CD4-positive, CD25-positive, alpha-beta regulatory T cell (primary cell): ENCODE results near the gene TBC1D20. TPM values are rescaled to one million over a fixed set of nuclear protein-coding genes. Genes with fewer than 3 reads are reported as not detected.
A peak's percentile ranks its signal among the peaks of the same experiment; 100 is the strongest.
"Not testable (repeated sequence)": the region's sequence is repeated elsewhere in the genome, so short reads cannot be mapped to it uniquely, and the experiment has no call there.

Experiments used
- ATAC-seq, 2 donors: fragments of 150-1000 bp; cut with Tn5 transposase; one replicate each; pipeline ENCODE4 v1.10.0; 2021; ENCODE audit warnings: low read depth in 2 of 2, moderate number of reproducible peaks in 2 of 2, moderate library complexity in 1 of 2
- DNase-seq, 3 donors: peaks; one replicate each; pipeline versions ENCODE4 v3.0.0 to v3.0.0-alpha.2; 2012 to 2022; ENCODE audit warnings: mixed read lengths in 1 of 3
- H3K27ac ChIP-seq: one replicate; pipeline ENCODE4 v1.7.0; 2013; ENCODE audit warnings: mild to moderate bottlenecking, low read length; ENCODE audit not compliant: insufficient read depth, poor library complexity, severe bottlenecking
- H3K27me3 ChIP-seq: one replicate; pipeline ENCODE4 v1.7.0; 2013; ENCODE audit warnings: low read length; ENCODE audit not compliant: control insufficient read depth, insufficient read depth
- H3K36me3 ChIP-seq: one replicate; pipeline ENCODE4 v1.7.0; 2013; ENCODE audit warnings: mild to moderate bottlenecking, low read length, moderate library complexity; ENCODE audit not compliant: control insufficient read depth, insufficient read depth
- H3K4me1 ChIP-seq: 2 replicates; pipeline ENCODE4 v1.7.0; 2013; ENCODE audit warnings: mild to moderate bottlenecking, low read length; ENCODE audit not compliant: insufficient read depth, control insufficient read depth, poor library complexity, severe bottlenecking
- H3K4me3 ChIP-seq: one replicate; pipeline ENCODE4 v1.7.0; 2013; ENCODE audit warnings: low read depth, mild to moderate bottlenecking, low read length, moderate library complexity
- H3K9me3 ChIP-seq, 2 experiments: 1 replicate in 1 of 2; 2 replicates in 1 of 2; pipeline ENCODE4 v1.7.0; 2013; ENCODE audit warnings: low read length in 2 of 2, mild to moderate bottlenecking in 1 of 2, moderate library complexity in 1 of 2; ENCODE audit not compliant: control insufficient read depth in 2 of 2
- H3K27ac Mint-ChIP-seq, 3 donors: one replicate each; pipeline ENCODE4 v1.8.0; 2020 to 2022; ENCODE audit warnings: mild to moderate bottlenecking in 3 of 3, mixed read lengths in 3 of 3, moderate library complexity in 2 of 3
- H3K27me3 Mint-ChIP-seq: one replicate; pipeline ENCODE4 v1.8.0; 2022; ENCODE audit warnings: mild to moderate bottlenecking, mixed read lengths
- H3K36me3 Mint-ChIP-seq: one replicate; pipeline ENCODE4 v1.8.0; 2020; ENCODE audit warnings: mixed read lengths
- H3K4me1 Mint-ChIP-seq, 4 donors: one replicate each; pipeline ENCODE4 v1.8.0; 2020 to 2022; ENCODE audit warnings: mixed read lengths in 4 of 4, mild to moderate bottlenecking in 1 of 4
- H3K4me3 Mint-ChIP-seq, 4 donors: one replicate each; pipeline ENCODE4 v1.8.0; 2020 to 2022; ENCODE audit warnings: mild to moderate bottlenecking in 4 of 4, mixed read lengths in 4 of 4, moderate library complexity in 3 of 4
- H3K9me3 Mint-ChIP-seq, 7 donors: one replicate each; pipeline ENCODE4 v1.8.0; 2020 to 2022; ENCODE audit warnings: mixed read lengths in 7 of 7, mild to moderate bottlenecking in 3 of 7, moderate library complexity in 2 of 7
- polyA plus RNA-seq, 4 donors: library from polyadenylated mRNA; unstranded; fragments of 300-500 nt; fragmentation: Illumina TruSeq; gene quantifications; one replicate each; pipeline ENCODE4 v1.2.3, GENCODE V29; 2021
- total RNA-seq: library from RNA; stranded (reverse); gene quantifications from one replicate; pipeline ENCODE4 v1.2.3, GENCODE V29; 2022

TBC1D20 gene
- total and polyA plus RNA-seq, 5 donors from 2014 or later, result 16.4 to 30.2 (median 18.9) TPM

DNA sequence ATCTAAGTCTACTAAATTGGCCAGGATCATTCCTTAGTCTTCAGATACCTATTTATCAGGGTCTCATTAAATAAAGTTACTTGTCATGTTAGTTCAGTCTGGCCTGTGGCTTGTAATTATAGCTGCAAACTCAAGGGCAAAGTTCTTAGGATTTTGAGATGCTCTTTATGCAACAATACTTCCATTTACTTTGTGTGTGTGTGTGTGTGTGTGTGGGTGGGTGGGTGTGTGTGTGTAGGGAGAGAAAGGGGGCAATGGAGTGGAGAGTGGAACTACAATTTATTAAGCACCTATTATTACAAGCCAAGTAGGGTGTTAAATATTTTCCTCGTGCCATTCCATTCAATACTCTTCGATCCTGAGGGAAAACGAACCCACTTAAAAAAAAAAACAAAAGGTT lies 17.7 kb upstream of the TBC1D20 start:
- Mint-ChIP-seq H3K27ac (peak overlapping the region in 2 of 3 donors; percentile 21 to 55), H3K9me3 (no peaks in the 10 kb centered on the region), H3K27me3 (no peaks in the 10 kb centered on the region), H3K36me3 (peaks cover 25% of the 10 kb centered on the region), H3K4me3 (no peak overlapping the region), H3K4me1 (peaks cover 6 to 41% (median 27%) of the 10 kb centered on the region in 4 donors)
- DNase-seq, result no peak
- Histone ChIP-seq H3K36me3 (peaks cover 24% of the 10 kb centered on the region), H3K4me3 (no peak overlapping the region), H3K27ac (no peak overlapping the region), H3K27me3 (no peaks in the 10 kb centered on the region), H3K9me3 (no peaks in the 10 kb centered on the region), H3K4me1 (peaks cover 12% of the 10 kb centered on the region)
- ATAC-seq, result no peak

DNA sequence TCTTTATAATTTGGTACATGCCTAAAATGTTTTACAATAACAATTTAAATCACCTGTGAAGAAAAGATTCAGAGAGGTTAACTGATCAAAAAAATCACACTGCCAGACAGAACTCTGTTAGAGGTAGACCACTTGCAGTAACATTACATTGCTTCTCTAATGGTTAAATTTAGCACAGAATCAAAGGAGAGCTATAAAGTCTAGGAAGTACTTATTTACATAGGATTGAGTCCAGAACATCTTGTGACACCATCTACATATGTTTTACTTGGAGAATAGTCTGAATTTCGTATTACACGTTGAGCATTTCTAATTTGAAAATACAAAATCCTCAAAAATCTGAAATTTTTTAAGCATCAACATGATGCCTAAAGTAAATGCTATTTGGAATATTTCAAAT lies 17.2 kb upstream of the TBC1D20 start:
- no peaks in the 10 kb centered on the region for H3K9me3 Mint-ChIP-seq
- H3K27ac Mint-ChIP-seq, result no peak overlapping the region
- H3K4me1 Mint-ChIP-seq, result peaks cover 6 to 41% (median 27%) of the 10 kb centered on the region in 4 donors
- Histone ChIP-seq H3K4me1 (peaks cover 12% of the 10 kb centered on the region), H3K4me3 (no peak overlapping the region), H3K36me3 (peaks cover 24% of the 10 kb centered on the region), H3K27me3 (no peaks in the 10 kb centered on the region), H3K27ac (no peak overlapping the region), H3K9me3 (no peaks in the 10 kb centered on the region)
- ATAC-seq (no peak), DNase-seq (no peak)
- H3K4me3 Mint-ChIP-seq, result no peak overlapping the region
- no peaks in the 10 kb centered on the region for H3K27me3 Mint-ChIP-seq
- H3K36me3 Mint-ChIP-seq, result peaks cover 26% of the 10 kb centered on the region

DNA sequence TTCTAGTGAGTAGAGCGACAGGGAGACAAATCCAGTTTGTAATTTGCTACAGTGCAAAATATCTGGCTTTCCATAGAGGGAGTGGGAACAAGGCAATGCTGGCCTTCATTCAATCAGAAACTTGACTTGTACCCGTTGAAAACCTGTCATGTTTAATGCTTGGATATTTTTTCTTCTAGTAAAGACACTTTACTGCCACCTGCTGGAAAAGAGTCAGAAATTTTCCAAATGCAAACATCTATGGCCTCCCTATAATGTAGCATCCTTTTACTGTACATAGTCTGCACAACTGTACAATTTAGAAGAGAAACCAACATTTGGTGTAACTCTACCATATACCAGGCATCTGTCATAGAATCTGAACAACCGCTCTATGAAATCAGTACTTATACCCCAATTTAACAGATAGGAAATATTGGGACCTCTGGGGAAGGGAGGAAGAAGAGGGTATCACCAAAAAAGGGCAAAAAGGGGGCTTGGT lies 16.7 kb upstream of the TBC1D20 start:
- Histone ChIP-seq H3K9me3 (no peaks in the 10 kb centered on the region), H3K36me3 (peaks cover 22% of the 10 kb centered on the region), H3K4me1 (peaks cover 12% of the 10 kb centered on the region), H3K4me3 (no peak overlapping the region), H3K27me3 (no peaks in the 10 kb centered on the region), H3K27ac (no peak overlapping the region)
- H3K27me3 Mint-ChIP-seq, result no peaks in the 10 kb centered on the region
- peak overlapping the region in 1 of 3 donors; percentile 1 for H3K27ac Mint-ChIP-seq
- H3K9me3 Mint-ChIP-seq, result no peaks in the 10 kb centered on the region
- DNase-seq, result peak; percentile 15 to 86 (median 73)
- H3K4me1 Mint-ChIP-seq, result peaks cover 6 to 41% (median 27%) of the 10 kb centered on the region in 4 donors
- H3K4me3 Mint-ChIP-seq, result no peak overlapping the region
- peaks cover 21% of the 10 kb centered on the region for H3K36me3 Mint-ChIP-seq
- peak; percentile 19 to 47 for ATAC-seq

DNA sequence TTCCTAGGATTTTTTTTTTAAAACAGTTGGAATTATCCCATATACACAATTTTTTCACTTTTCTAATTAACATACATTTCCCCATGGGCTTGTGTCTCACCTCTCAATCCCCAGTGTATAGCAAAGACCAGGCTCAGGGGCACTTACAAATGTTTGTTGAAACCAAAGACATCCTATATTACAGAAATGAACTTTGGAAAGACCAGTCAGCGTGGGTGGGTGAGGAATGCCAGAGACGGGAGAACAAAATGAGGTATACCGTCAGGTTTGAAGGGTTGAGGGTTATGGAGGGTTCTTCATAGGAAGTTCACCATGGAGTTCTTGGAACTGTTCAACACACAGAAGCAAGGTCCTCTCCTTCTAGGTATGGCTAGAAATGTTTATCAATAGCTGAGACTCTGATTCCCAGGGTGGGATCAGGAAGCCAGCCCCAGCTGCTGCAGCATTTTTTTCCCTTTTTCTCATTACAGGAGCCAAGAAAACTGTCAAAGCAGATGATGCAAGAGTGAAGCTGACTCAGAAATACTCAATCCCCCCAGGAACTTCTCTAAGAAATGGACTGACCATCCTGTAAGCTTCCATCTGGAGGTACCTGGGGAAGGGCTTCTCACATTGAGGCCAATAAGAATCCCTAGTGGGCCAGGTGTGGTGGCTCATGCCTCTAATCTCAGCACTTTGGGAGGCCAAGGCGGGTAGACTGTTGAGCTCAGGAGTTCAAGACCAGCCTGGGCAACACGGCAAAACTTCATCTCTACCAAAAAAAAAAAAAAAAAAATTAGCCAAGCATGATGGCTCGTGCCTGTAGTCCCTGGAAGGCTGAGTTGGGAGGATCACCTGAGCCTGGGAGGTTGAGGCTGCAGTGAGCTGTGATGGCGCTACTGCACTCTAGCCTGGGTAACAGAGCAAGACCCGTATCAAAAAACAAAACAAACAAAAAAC lies 15.9 kb upstream of the TBC1D20 start:
- no peaks in the 10 kb centered on the region for H3K27me3 ChIP-seq
- peaks cover 12% of the 10 kb centered on the region for H3K4me1 ChIP-seq
- DNase-seq, result no peak
- H3K4me3 ChIP-seq, result no peak overlapping the region
- H3K36me3 ChIP-seq, result peaks cover 15% of the 10 kb centered on the region
- Mint-ChIP-seq H3K27ac (no peak overlapping the region), H3K4me3 (no peak overlapping the region), H3K27me3 (no peaks in the 10 kb centered on the region), H3K36me3 (peaks cover 18% of the 10 kb centered on the region), H3K9me3 (no peaks in the 10 kb centered on the region), H3K4me1 (peaks cover 6 to 41% (median 28%) of the 10 kb centered on the region in 4 donors)
- no peak for ATAC-seq
- H3K27ac ChIP-seq, result no peak overlapping the region
- H3K9me3 ChIP-seq, result no peaks in the 10 kb centered on the region

DNA sequence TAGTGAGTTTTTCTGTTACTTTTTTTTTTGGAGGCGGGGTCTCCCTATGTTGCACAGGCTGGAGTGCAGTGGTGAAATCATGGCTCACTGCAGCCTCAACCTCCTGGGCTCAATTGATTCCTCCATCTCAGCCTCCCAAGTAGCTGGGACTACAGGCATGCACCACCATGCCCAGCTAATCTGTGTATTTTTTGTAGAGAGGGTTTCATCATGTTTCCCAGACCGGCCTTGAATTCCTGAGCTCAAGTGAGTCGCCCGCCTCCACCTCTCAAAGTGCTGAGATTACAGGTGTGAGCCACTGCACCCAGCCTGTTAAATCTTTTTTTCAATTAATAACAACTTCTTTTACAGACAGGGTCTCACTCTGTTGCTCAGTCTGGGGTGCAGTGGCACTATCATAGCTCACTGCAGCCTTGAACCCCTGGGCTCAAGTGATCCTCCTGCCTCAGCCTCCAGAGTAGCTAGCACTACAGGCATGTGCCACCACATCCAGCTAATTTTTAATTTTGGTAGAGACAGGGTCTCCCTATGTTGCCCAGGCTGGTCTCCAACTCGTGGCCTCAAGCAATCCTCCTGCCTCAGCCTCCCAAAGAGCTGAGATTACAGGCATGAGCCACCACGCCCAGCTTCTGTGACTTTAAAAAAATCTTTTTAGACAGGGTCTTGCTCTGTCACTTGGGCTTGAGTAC lies 14.4 kb upstream of the TBC1D20 start:
- H3K9me3 Mint-ChIP-seq, H3K9me3 ChIP-seq, ATAC-seq, H3K27ac Mint-ChIP-seq, H3K4me3 Mint-ChIP-seq, H3K27me3 Mint-ChIP-seq, DNase-seq, H3K36me3 ChIP-seq, H3K27me3 ChIP-seq, H3K4me3 ChIP-seq, H3K27ac ChIP-seq: not testable (repeated sequence)
- peaks cover 6 to 29% (median 24%) of the 10 kb centered on the region in 4 donors for H3K4me1 Mint-ChIP-seq
- peaks cover 11% of the 10 kb centered on the region for H3K36me3 Mint-ChIP-seq
- H3K4me1 ChIP-seq, result peaks cover 10% of the 10 kb centered on the region

DNA sequence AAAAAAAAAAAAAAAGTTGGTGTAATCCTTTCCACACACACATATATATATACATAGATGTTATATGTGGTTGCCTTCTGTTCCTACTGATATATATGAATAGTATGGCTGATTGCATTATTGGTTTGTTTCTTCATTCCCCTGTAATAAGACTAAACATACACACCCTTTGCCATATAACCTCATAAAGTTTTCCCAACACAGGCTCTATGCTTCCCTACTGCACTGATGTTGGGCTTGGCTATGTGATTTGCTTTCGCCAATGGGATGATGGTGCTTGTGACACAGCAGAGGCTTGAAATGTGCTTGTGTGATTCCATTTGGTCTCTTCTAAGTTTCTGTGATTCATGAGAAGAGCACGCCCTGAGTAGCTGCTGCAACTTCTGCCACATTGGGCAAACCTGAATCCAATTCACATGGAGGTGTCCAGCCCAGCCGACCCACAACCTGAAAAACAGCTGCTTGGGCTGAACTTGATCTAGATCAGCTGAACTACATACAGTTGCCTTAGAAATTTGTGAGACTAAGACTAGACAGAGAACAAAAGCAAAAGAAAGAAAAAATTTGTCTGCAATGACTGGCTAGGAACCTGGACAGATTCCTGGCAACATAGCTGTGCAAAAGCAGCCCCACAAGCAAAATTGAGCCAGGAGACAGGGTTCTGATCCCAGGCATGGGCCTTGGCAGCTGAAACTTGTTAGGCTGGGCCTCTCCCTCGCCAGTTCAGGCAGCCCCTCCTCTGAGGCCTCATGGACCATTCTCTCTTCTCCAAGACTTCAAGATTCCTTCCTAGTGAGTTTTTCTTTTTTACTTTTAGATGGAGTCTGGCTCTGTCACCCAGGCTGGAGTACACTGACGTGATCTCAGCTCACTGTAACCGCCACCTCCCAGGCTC lies 13.4 kb upstream of the TBC1D20 start:
- H3K9me3 ChIP-seq, result no peaks in the 10 kb centered on the region
- DNase-seq (no peak), ATAC-seq (no peak)
- no peak overlapping the region for H3K4me3 ChIP-seq
- H3K4me1 Mint-ChIP-seq, result peaks cover 6 to 19% (median 16%) of the 10 kb centered on the region in 4 donors
- H3K9me3 Mint-ChIP-seq, result peaks cover 0 to under 1% (median 0%) of the 10 kb centered on the region in 7 donors
- peaks cover 11% of the 10 kb centered on the region for H3K36me3 Mint-ChIP-seq
- H3K36me3 ChIP-seq, result no peaks in the 10 kb centered on the region
- no peaks in the 10 kb centered on the region for H3K27me3 ChIP-seq
- H3K4me3 Mint-ChIP-seq, result no peak overlapping the region
- no peak overlapping the region for H3K27ac ChIP-seq
- peaks cover under 1% of the 10 kb centered on the region for H3K4me1 ChIP-seq
- peaks cover 3% of the 10 kb centered on the region for H3K27me3 Mint-ChIP-seq
- no peak overlapping the region for H3K27ac Mint-ChIP-seq

DNA sequence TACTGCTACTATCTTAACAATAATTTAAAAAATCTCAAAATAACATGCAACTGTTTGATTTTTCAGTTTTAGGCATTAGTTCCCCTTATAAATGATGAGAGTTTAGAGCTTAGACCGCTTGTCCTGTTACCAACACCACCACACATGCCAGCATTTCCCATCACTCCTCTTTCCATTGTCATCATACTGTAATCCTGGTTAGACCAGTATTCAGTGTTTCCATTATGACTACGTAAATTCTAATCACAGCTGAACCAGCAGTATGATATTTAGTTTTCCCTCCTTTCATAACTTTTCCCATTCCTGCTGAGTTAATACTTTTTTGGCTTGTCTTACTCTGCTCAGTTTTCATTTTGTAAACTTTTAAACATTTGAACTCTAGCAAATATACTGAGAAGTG lies 12.2 kb upstream of the TBC1D20 start:
- H3K4me3 ChIP-seq, result no peak overlapping the region
- DNase-seq, result no peak
- H3K27me3 Mint-ChIP-seq, result peaks cover 4% of the 10 kb centered on the region
- peaks cover 0 to 11% (median 0%) of the 10 kb centered on the region in 7 donors for H3K9me3 Mint-ChIP-seq
- H3K9me3 ChIP-seq, result peaks cover 3 to 5% of the 10 kb centered on the region in 2 experiments
- H3K27me3 ChIP-seq, result no peaks in the 10 kb centered on the region
- no peaks in the 10 kb centered on the region for H3K36me3 ChIP-seq
- no peak for ATAC-seq
- H3K27ac Mint-ChIP-seq, result peak overlapping the region in 1 of 3 donors; percentile 83
- H3K27ac ChIP-seq, result no peak overlapping the region
- no peaks in the 10 kb centered on the region for H3K4me1 ChIP-seq
- H3K4me1 Mint-ChIP-seq, result peaks cover 6 to 12% (median 9%) of the 10 kb centered on the region in 4 donors
- no peak overlapping the region for H3K4me3 Mint-ChIP-seq
- H3K36me3 Mint-ChIP-seq, result peaks cover 11% of the 10 kb centered on the region
